ENCODE measurements around the gene RAB29. TPM values are rescaled to one million over a fixed set of nuclear protein-coding genes. Genes with fewer than 3 reads are reported as not detected.

Gene RAB29
- total RNA-seq, 1 donor: 21.1 TPM

DNA sequence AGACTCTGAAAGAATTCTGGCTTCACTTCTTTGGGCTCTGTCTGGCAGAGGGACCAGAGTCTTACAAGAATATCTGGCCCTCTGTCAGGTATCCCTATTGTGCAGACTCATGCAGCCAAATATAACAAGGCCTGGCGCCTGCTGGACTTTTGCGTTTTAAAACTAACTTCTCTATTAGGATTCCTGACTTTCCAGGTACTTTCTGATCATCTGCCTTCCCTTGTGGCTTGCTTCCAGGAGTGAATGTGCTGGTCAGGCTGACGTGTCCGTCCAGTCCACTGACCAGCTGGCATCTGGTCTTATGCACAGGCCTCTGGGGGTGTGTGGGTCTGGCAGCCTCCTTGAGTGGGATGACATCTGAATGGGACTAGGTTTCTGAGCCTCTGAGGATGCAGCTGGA, 8.6 kb upstream of the RAB29 start:
- no peaks in the 10 kb centered on the region for H3K27me3 ChIP-seq (ENCODE audit: insufficient read depth, low read length)
- H3K4me1 ChIP-seq (ENCODE audit: insufficient read depth, low read length): peaks cover 6% of the 10 kb centered on the region
- H3K4me3 ChIP-seq (ENCODE audit: low read length): no peak overlapping the region
- H3K9me3 ChIP-seq (ENCODE audit: low read depth, low read length): no peaks in the 10 kb centered on the region

DNA sequence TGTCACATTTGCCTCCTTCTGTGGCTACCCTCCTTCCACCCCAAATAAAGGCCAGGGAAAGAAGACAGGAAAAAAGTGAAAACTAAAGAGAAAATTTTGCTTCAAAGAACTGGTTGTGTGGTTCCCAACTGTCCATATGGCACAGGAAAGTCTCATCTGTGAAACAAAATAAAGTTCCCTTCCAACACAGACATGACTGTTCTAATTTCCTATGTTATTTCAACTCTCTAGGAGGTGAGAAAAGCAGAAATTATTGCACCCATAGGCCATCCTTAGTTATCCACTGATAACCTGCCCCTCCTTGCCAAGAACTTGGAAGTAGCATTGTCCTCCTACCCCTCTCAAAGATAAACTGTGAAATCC, 8.1 kb upstream of the RAB29 start:
- H3K9me3 ChIP-seq (ENCODE audit: low read depth, low read length): no peaks in the 10 kb centered on the region
- no peaks in the 10 kb centered on the region for H3K27me3 ChIP-seq (ENCODE audit: insufficient read depth, low read length)
- no peak overlapping the region for H3K4me3 ChIP-seq (ENCODE audit: low read length)
- peaks cover 11% of the 10 kb centered on the region for H3K4me1 ChIP-seq (ENCODE audit: insufficient read depth, low read length)

DNA sequence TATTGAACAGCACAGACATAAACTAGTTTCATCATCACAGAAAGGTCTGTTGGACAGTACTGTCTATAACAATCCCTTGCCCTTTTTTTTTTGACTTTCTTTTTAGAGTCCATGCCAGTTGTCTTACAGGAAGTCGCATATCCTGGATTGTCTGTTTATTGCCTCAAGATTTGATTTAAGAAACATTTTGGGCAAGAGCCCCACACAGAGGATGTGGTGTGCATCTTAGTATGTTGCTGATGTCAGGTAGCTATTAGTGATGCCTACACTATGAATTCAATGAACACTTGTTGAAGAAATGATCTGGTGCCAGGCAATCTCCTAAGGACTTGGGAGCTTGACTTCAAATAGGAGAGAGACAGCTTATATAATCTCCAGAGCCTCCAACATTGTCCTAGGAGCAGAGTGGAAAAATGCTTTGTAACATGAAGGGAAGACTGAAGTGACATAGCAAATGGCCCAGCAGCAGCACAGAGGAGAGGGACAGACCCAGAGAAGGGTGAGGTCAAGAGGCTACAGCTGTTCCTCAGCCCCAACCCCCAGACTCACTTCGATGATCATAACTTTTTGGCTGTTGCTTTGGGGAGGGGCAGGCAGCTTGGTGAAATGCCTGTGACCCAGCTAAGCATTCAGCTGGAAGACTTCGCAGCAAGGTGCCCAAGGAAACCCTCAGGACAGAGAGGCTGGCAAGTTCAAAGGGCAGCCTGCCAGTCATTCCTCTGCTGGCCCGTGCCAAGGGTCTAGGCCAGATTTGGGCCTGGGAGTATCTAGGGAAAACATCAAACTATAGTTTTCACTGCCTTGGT, 7.5 kb upstream of the RAB29 start:
- no peaks in the 10 kb centered on the region for H3K9me3 ChIP-seq (ENCODE audit: low read depth, low read length)
- H3K4me1 ChIP-seq (ENCODE audit: insufficient read depth, low read length): peaks cover 16% of the 10 kb centered on the region
- H3K4me3 ChIP-seq (ENCODE audit: low read length): no peak overlapping the region
- no peaks in the 10 kb centered on the region for H3K27me3 ChIP-seq (ENCODE audit: insufficient read depth, low read length)

DNA sequence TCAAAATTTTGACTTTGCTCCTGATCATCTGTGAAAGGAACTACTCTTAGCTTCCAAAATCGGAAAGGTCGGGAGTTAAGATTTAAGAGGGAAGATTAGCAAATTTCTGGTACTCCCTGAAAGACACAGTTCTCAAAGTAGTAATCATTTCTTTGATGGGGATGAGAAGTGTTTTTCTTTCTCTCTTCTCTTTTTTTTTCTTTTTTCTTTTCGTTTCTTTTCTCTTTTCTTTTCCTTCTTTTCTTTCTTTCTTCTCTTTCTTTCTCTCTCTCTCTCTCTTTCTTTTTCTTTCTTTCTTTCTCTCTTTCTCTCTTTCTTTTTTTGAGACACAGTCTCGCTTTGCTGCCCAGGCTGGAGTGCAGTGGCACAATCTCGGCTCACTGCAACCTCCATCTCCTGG, 5.1 kb upstream of the RAB29 start:
- H3K4me1 ChIP-seq (ENCODE audit: insufficient read depth, low read length): peaks cover 28% of the 10 kb centered on the region
- no peak overlapping the region for H3K4me3 ChIP-seq (ENCODE audit: low read length)
- H3K27me3 ChIP-seq (ENCODE audit: insufficient read depth, low read length): no peaks in the 10 kb centered on the region
- H3K9me3 ChIP-seq (ENCODE audit: low read depth, low read length): no peaks in the 10 kb centered on the region

DNA sequence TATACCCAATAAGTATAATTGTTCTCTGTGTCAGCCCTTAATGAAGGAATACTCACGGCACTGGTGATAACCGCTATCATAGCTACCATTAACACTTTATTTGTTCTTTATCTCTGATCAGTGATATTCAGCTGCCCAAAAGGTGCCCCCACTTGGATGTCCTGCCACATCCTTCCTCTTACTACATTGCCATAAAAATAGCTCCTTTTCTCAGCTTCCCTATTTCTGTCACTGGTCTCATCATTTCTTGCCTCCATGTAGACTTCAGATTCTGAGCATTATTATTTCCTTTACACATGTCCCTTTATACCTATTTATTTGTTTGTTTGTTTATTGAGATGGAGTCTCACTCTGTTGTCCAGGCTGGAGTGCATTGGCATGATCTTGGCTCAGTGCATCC, 2.7 kb upstream of the RAB29 start:
- no peaks in the 10 kb centered on the region for H3K9me3 ChIP-seq (ENCODE audit: low read depth, low read length)

DNA sequence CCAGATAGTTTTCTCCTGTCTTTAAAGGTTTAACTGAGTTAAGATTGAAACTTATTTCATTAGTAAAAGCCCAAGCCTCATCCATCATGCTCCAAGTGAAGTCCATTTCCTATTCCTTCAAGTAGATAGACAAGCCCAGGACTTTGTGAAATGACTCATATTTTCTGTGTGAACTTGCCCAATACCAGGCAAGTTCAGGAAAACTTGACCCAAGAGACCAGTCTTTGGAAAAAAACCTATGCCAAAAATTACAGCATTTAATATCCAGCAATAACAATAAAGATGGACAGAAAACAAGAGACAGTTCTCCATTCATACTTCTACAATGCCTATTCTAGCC, 405 bp upstream of the RAB29 start:
- Histone ChIP-seq H3K4me3 (ENCODE audit: low read length) (peak overlapping the region; percentile 86), H3K4me1 (ENCODE audit: insufficient read depth, low read length) (peaks cover 55% of the 10 kb centered on the region), H3K9me3 (ENCODE audit: low read depth, low read length) (no peaks in the 10 kb centered on the region), H3K27me3 (ENCODE audit: insufficient read depth, low read length) (no peaks in the 10 kb centered on the region)

More for the DNA sequence above, 2.7 kb upstream of the RAB29 start:
- no peaks in the 10 kb centered on the region for H3K27me3 ChIP-seq (ENCODE audit: insufficient read depth, low read length)
- no peak overlapping the region for H3K4me3 ChIP-seq (ENCODE audit: low read length)
- H3K4me1 ChIP-seq (ENCODE audit: insufficient read depth, low read length): peaks cover 40% of the 10 kb centered on the region

DNA sequence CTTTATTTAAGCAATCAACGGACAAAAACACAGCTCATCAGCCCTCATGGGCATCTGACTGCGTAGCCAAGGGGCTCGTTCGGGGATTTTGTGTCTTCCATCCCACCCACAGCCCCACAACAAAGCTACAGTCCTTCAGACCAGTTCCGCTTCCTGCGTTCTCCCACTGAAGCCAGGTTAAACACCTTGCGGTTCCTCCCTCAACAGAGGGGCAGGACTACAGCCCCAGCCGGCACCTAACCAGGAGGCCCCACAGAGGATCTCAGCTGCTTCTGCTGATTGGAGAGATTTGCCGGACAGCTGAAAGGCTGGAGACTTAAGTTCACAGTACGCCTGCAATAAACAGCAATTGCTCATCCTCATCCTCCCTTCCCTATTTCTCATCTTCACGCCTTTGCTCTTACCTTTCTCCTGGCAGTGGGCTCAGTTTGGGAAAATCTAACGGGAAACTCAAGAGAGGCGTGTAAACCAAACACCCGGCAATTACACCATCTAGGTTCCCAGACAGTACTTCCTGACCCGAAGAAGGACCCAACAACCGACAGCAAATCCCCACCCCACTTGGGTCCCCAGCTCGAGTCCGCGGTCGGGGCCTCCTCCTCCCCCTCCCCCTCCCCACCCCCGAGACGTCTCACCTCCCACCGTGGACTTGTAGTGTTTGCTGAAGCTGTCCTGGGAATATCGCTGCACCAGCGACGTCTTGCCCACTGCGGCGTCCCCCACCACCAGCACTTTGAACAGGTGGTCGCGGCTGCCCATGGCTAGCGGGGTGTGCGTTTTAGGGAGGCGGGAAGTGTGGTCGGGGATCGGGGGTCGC, 876 bp downstream of the RAB29 start:
- Histone ChIP-seq H3K9me3 (ENCODE audit: low read depth, low read length) (no peaks in the 10 kb centered on the region), H3K27me3 (ENCODE audit: insufficient read depth, low read length) (no peaks in the 10 kb centered on the region), H3K4me1 (ENCODE audit: insufficient read depth, low read length) (peaks cover 55% of the 10 kb centered on the region), H3K4me3 (ENCODE audit: low read length) (peak overlapping the region; percentile 86)

DNA sequence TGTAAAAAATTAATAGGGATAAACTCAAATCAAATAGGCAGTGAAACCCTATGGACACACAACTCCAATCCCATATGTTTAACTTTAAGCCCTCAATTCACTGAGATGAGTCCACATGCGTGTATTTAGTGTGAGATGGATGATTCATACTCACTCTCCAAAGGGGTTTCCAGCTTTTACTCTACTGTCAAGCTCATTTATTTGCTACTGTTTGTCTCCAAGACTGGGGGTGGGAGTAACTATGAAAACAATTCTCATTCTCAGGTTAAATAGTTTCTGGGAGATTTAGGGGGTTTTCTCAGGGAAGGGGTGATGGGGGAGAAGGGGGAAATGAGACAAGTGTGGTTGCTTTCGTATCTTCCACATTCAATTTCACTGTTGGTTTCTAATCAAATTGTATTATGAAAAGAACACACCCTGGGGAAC, 2.7 kb downstream of the RAB29 start:
- no peaks in the 10 kb centered on the region for H3K9me3 ChIP-seq (ENCODE audit: low read depth, low read length)

DNA sequence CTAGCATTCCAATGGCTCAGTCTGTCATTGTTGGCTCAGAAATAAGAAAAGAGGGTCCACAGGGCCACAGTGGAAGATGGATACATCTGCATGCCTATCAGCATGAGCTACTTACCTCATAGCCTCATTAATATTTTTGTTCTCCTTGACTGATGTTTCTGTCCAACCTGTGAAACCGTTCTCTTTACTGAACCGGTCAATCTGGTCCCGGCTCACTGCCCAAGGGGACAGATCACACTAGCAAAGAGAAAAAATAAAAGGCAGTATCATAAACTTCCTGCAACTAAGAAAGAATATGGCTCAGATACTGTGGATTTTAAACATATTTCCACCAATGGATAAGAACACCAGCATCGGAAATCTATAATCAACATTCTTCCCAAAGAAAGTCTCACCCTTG, 4.7 kb downstream of the RAB29 start:
- Histone ChIP-seq H3K4me1 (ENCODE audit: insufficient read depth, low read length) (peaks cover 35% of the 10 kb centered on the region), H3K27me3 (ENCODE audit: insufficient read depth, low read length) (no peaks in the 10 kb centered on the region), H3K4me3 (ENCODE audit: low read length) (no peak overlapping the region), H3K9me3 (ENCODE audit: low read depth, low read length) (no peaks in the 10 kb centered on the region)

More for the DNA sequence above, 2.7 kb downstream of the RAB29 start:
- Histone ChIP-seq H3K4me3 (ENCODE audit: low read length) (no peak overlapping the region), H3K27me3 (ENCODE audit: insufficient read depth, low read length) (no peaks in the 10 kb centered on the region), H3K4me1 (ENCODE audit: insufficient read depth, low read length) (peaks cover 42% of the 10 kb centered on the region)

DNA sequence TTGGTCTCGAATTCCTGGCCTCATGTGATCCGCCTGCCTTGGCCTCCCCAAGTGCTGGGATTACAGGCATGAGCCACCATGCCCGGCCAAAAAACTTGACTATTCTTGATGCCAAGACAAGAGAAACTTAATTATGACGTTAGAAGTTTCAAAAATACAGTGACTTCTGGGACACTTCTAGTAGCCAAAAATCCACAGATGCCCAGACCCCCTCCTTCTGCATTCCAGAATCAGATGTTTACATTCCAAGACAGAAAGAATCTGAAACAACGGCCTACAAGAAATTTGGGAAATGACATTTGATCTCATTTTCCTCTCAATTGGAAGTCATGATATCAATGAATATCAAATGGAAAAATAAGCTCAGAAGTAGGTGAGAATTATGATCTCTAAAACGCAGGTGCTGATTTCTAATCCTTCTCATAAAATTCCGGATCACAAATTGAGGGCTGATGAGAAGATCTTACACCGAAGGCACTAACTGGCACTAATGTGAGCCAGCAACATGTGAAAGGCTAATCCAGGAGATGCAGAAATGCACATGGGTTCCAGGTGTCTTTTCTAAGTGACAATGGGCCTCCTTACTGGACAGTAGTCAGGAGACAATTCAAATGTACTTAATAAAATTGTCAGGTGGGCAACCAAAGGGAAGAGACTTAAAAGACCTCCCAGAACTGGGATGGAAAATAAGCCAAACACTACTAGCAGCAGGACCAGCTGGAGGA, 5.5 kb downstream of the RAB29 start:
- Histone ChIP-seq H3K9me3 (ENCODE audit: low read depth, low read length) (no peaks in the 10 kb centered on the region), H3K27me3 (ENCODE audit: insufficient read depth, low read length) (no peaks in the 10 kb centered on the region), H3K4me1 (ENCODE audit: insufficient read depth, low read length) (peaks cover 32% of the 10 kb centered on the region), H3K4me3 (ENCODE audit: low read length) (no peak overlapping the region)

DNA sequence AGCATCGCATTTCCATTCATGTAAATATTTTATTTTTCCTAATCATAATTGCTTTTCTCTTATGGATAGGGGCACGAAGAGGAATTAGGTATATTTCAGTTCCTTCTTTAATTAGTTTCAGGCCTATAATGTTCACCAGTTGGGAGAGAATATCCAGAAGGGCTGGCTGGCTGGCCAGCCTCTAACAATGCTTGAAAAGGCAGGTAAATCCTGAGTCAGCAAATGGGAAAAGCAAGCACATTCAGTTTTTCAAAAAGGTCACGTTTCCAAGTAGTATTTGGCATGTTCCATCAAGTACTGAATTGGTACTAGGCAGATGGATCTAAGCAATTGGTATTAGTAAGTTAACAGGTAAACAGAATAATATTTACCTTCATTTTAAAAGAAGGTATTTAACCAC, 8.0 kb downstream of the RAB29 start:
- Histone ChIP-seq H3K4me3 (ENCODE audit: low read length) (no peak overlapping the region), H3K9me3 (ENCODE audit: low read depth, low read length) (no peaks in the 10 kb centered on the region), H3K4me1 (ENCODE audit: insufficient read depth, low read length) (peaks cover 11% of the 10 kb centered on the region), H3K27me3 (ENCODE audit: insufficient read depth, low read length) (no peaks in the 10 kb centered on the region)

DNA sequence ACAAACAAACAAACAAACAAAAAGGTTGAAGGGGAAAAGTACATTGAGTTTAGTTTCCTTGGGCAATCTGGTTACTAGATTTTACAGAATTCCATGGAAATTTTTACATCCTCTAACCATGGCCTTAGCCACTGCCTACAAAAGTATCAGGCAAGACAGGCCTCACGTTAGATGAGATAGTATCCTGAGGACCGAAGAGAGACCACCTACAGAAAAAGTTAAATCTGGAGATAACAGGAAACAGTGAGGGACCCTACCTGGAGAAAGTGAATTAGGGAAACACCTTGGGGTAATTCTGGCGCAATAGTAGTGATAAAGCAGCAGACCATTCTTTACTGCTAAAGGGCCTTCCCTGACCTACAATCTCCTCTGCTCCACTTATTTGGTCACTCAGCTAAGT, 8.7 kb downstream of the RAB29 start:
- no peaks in the 10 kb centered on the region for H3K27me3 ChIP-seq (ENCODE audit: insufficient read depth, low read length)

DNA sequence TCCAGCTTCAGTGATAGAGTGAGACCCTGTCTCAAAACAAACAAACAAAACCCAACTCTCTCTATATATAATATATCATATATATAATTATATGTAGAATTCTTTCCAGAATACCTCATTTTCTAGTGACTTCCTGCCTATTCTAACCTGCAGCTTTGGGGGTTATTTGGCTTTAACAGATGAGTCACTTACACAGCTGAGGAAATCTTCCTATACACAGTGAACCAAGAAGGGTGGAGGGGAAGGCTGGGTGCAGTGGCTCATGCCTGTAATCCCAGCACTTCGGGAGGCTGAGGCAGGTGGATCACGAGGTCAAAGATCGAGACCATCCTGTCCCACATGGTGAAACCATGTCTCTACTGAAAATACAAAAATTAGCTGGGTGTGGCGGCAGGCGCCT, 9.2 kb downstream of the RAB29 start:
- H3K4me3 ChIP-seq (ENCODE audit: low read length): no peak overlapping the region
- no peaks in the 10 kb centered on the region for H3K27me3 ChIP-seq (ENCODE audit: insufficient read depth, low read length)
- H3K4me1 ChIP-seq (ENCODE audit: insufficient read depth, low read length): no peaks in the 10 kb centered on the region
- no peaks in the 10 kb centered on the region for H3K9me3 ChIP-seq (ENCODE audit: low read depth, low read length)

More for the DNA sequence above, 8.7 kb downstream of the RAB29 start:
- Histone ChIP-seq H3K9me3 (ENCODE audit: low read depth, low read length) (no peaks in the 10 kb centered on the region), H3K4me1 (ENCODE audit: insufficient read depth, low read length) (peaks cover 5% of the 10 kb centered on the region), H3K4me3 (ENCODE audit: low read length) (no peak overlapping the region)

DNA sequence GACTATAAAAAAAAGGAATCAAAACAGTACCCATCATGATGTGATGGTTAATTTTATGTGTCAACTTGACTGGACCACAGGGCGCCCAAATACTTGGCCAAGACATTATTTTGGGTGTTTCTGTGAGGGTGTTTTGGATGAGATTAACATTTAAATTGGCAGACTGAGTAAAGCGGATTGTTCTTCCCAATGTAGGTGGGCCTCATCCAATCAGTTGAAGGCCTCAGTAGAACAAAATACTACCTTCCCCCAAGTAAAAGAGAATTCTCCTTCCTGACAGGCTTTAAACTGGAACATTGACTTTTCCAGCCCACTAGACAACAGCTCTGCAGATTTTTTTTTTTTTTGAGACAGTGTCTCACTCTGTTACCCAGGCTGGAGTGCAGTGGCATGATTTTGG, 10.7 kb downstream of the RAB29 start:
- H3K4me1 ChIP-seq (ENCODE audit: insufficient read depth, low read length): no peaks in the 10 kb centered on the region
- no peak overlapping the region for H3K4me3 ChIP-seq (ENCODE audit: low read length)
- H3K9me3 ChIP-seq (ENCODE audit: low read depth, low read length): no peaks in the 10 kb centered on the region
- H3K27me3 ChIP-seq (ENCODE audit: insufficient read depth, low read length): no peaks in the 10 kb centered on the region

DNA sequence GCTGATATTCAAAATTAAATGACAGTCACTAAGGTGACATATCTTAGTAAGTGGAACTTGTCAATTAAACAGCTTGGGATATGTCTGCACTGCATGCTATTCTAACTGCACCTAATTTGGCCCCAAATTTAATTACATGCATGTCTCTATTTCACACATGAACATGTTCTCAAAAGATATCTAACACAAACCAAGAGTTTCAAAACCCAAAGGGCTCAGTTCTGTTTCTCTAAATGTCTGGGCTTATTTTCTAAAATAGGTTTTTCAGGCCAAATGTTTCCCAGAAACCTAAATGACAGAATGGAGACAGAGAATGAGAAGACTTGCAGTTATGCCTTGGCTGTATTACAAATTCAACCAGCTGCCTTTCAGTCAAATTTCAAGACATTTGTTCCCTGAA, 11.3 kb downstream of the RAB29 start:
- Histone ChIP-seq H3K27me3 (ENCODE audit: insufficient read depth, low read length) (no peaks in the 10 kb centered on the region), H3K4me1 (ENCODE audit: insufficient read depth, low read length) (no peaks in the 10 kb centered on the region), H3K9me3 (ENCODE audit: low read depth, low read length) (no peaks in the 10 kb centered on the region), H3K4me3 (ENCODE audit: low read length) (no peak overlapping the region)

Measured in mononuclear cell (primary cell).